NOMO-1 treated with DMSO at 0.1 percent for 48 hours (cell line): ENCODE results near the gene RNF40.
A peak's percentile ranks its signal among the peaks of the same experiment; 100 is the strongest.

Experiments
- DNase-seq: peaks from one replicate; lab custom pipeline; 2025; ENCODE audit not compliant: unreplicated experiment; lab: John Stamatoyannopoulos, UW

RNF40 gene

DNA sequence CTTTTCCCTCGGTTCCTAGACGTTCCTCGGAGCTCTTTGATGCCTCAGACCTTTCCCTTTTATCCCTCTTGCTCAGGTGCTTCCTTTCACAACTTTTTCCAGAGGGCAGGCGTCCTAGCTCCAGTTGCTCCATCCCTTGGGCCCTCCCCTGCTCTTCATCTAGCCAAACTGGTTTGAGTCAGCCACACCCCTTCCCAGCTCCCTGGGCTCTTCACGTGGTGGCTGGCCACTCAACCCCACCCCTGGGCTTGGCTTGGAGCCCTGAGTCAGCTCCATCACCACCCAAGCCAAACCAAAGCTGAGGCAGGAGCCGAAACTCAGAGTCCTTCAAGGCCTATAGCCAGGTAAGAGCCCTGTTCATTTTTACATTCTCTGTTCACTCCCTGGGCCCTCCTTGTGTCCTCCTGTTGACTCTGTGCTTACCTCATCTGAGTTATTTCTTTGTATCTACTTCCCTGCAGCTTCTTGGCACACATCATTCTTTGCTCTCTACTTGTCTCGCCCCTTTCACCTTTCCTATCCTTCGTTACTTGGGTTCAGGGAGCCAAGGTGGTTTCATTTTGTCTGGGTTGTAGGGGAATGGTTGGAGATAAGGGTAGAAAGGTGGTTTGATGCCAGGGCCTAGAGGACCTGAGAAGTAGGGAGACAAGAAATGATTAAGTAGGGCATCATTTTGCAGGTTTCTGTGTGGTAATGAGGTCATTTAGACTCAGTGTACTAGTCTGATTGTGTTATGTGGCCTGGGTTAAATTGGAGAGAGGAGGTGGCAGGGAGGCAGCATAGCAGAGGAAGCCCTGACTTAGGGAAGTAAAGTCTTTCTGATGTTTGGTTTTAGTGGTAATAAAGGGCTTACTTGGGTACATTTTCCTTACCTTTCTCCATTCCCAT lies 21.5 kb upstream of the RNF40 start:
- DNase-seq: no peak

DNA sequence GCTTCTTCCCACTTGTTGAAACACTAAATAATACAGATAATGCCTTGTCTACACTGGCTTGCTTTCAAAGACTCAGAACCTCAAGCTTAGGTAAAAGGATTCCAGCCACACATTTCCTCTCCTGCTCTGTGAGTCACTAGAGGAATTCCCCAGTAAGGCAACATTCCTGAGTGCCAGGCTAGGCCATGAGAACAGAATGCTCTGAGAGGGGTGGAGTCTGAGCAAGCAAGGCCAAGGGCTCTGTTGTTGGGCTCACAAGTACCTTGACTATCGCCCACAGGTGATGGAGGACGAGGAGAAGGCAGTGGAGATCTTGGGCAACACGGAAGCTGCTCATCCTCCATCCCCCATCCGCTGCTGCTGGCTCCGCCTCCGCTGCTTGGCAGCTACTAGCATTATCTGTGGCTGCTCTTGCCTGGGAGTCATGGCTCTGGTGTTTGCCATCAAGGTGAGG lies 20.6 kb upstream of the RNF40 start:
- no peak for DNase-seq

DNA sequence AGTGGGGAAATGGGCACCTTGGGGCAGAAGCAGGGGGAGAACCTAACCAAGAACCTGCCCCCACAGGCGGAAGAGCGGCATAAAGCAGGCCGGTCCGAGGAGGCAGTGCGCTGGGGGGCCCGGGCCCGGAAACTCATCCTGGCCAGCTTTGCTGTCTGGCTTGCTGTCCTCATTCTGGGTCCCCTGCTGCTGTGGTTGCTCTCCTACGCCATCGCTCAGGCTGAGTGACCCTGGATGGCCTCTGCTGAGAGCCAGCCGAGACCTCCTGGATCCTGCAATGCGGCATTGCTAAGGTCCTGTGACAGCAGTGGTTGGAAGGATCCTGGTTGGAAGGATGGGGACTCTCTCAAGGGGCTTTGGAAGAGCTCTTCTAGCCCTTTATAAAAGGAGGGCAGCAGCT lies 18.4 kb upstream of the RNF40 start:
- no peak for DNase-seq

DNA sequence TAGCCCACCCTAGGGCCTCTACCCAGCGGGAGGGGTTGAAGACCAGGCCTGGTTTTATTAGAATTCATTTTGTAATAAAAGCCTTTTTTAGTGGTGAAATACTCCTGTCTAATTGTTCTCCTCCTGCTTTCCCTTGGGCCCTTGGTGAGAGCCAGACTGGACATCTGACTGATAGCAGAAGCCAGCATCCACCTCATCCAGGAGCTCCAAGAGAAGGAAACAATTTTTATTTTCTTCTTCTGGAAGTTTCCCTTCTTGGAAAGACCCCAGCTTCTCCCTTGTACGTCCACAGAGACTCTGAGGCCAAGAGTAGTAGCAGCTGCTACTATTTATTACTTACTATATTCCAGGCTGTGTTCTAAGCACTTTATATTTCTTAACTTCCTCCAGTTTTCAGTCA lies 17.9 kb upstream of the RNF40 start:
- DNase-seq: no peak

DNA sequence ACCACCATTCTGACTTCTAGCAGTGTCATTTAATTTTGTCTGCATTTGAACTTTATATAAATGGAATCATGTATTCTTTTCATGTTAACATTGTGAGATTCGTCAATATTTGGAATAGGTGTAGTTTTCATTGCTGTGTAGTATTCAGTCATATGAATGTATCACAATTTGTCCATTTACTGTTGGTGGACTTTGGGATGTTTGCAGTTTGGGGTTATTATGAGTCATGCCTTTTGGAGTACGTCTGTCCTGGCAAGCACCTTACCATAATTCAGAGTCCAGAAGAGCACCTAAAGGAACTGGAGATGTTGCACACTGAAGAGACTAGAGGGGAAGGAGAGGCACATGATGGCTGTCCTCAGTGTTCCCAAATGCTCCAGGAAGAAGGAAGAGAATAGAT lies 17.0 kb upstream of the RNF40 start:
- no peak for DNase-seq

DNA sequence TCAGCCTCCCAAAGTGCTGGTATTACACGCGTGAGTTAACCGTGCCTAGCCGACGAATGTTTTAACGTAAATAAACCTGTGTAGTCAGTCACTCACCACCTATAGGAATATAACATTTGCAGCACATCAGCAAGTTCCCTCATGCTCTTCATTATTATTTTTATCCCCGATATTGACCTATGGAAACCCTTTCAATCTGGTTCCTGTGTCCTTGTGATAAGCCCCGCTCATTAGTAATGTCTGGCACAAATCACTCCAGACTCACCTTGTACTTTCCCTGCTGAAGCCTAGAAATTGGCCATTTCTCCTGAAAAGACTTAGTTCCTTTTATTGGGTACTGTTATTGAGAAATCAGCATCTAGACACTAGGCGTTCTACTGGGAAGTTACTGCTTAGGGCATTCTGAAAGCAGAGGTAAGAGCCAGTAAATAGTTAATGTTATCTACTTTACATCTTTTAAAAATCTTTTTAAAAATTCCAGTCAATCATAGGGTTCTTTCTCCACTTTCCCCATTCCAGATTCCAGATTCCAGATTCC lies 15.4 kb upstream of the RNF40 start:
- DNase-seq: peak; percentile 23

DNA sequence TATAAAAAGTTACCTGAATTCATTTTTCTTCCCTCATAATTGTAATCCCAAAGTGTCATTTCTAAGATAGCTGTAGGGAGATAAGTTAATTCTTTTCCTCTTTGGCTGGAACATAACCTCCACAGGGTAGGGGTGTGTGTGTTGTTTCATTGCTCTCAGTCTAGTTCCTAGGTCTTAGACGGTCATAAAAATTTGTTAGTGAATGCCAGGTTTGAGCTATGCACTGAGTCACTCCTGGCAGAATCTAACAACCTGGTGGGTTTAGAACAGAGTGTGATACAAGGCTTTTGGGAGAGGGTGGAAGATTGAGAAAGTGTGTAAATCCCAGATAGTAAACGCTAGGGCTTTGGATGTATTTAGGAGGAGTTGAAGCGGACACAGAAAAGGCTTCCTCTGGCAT lies 14.8 kb upstream of the RNF40 start:
- no peak for DNase-seq

DNA sequence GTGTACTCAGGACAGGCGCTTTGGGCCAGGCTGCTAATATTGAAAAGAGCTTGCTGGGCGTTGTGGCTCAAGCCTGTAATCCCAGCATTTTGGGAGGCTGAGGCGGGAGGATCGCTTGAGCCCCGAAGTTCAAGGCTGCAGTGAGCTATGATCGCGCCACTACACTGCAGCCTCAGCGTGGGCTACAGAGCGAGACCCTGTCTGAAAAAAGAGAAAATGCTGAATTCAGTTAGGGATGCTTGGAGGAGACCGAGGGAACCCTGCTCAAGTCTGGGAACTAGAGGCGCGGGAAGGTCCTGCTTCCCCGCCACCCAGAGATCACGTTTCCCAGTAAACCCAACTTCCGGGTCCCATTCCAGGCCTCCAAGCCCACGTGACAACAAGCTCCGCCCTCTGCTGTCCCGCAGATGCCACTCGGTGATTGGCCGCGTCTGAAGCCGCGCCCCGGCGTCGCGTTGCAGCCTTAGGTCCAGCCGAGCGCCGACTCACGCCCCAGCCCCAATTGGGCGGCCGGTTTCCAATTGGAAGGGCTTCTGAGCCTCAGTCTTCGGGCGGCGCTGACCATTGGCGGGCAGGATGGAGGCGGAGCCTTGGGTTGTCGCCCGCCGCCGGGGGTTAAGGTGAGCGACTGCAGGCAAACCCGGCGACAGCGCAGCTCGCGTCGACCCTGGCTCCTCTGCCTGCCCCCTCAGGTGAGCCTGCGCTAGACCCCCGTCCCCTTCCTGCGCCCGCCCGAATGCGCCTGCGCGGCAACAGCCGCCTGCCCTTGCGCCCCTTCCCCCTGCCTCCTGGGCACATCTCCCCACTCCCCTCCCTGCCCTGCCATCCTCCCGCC lies 14.1 kb upstream of the RNF40 start, which contains the start of gene PHKG2:
TSS of gene PHKG2 (plus strand) at position 627 of the 835 bp plus-strand sequence. CDS start 396 bp downstream, outside the sequence.
- DNase-seq: peak; percentile 98

DNA sequence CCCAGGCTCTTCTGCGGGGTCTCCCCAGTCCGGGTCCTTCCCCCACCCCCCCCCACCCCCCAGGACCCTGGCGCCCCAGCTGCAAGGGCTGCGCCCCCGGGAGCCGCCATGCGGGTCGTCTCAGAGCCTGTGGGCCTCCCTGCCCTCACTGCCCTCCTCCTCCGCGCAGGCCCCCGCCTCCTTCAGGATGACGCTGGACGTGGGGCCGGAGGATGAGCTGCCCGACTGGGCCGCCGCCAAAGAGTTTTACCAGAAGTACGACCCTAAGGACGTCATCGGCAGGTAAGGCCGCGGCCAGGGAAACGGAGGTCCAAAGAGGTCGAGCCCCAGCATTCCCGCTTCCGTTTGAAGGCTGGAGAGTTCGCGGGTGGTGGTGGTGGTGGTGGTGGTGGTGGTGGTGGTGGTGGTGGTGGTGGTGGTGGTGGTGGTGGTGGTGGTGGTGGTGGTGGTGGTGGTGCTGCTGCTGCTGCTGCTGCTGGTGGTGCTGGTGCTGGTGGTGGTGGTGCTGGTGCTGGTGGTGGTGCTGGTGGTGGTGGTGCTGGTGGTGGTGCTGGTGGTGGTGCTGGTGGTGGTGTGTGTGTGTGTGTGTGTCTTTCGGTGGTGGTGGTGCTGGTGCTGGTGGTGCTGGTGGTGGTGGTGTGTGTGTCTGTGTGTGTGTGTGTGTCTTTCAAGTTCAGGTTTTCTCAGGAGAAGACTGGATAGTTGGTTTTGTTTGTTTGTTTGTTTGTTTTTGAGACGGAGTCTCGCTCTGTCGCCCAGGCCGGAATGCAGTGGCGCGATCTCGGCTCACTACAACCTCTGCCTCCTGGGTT lies 13.3 kb upstream of the RNF40 start:
- DNase-seq: no peak

DNA sequence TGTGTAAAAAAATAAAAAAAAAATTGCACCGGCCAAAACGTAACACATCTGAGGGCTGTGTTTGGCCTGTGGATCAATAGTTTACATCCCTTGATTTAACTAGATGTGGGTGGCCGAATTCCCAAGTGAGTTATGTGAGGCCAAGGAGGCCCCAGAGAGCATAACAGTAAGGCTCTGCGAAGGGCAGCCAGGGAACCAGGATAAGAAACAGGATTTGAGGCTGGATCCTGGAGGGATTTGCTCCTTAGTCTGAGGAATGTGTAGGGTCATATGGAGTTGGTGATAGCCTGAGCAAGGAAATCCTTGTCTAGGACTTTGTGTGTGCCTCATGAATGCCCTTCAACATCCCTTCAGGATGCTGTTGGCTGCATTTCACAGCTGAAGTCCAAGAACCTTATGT lies 11.9 kb upstream of the RNF40 start:
- DNase-seq: no peak

DNA sequence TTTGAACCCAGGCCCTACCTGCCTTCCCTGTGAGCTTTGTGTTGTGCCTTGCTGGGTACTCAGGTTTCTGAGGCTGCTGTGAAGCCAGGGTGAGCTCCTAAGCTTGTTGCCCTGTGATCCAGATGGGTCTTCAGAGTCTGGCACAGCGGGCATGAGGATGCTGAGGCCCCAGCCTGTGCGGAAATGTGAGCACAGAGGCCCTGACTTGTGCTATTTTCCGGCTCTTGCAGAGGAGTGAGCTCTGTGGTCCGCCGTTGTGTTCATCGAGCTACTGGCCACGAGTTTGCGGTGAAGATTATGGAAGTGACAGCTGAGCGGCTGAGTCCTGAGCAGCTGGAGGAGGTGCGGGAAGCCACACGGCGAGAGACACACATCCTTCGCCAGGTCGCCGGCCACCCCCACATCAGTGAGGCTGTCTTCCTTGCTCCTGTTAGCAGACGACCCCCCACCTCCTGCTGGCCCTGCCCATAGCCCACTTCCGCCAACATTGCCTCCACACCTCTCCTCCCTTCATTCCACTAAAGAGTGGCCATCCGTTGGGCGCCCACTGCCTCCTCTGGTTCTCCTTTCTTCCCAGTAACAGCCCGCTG lies 11.2 kb upstream of the RNF40 start:
- no peak for DNase-seq

DNA sequence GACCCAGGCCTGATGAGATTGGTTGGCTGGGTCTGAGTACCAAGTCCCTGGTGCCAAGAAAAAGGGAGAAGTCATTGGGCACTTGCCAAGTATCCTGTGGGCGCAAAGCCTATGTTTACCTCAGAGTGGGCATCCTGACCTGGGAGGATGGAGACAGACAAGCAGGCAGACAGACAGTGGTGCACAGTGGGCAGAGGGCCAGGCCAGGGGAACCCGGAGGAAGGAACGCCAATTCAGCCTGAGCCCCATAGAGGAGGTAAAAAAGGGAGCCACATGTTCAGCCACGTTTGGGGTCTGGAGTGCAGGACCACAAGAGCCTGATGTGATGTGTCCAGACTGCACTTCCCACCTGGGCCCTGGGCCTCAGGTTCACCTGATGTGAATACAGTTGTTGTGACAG lies 8.5 kb upstream of the RNF40 start:
- DNase-seq: no peak

DNA sequence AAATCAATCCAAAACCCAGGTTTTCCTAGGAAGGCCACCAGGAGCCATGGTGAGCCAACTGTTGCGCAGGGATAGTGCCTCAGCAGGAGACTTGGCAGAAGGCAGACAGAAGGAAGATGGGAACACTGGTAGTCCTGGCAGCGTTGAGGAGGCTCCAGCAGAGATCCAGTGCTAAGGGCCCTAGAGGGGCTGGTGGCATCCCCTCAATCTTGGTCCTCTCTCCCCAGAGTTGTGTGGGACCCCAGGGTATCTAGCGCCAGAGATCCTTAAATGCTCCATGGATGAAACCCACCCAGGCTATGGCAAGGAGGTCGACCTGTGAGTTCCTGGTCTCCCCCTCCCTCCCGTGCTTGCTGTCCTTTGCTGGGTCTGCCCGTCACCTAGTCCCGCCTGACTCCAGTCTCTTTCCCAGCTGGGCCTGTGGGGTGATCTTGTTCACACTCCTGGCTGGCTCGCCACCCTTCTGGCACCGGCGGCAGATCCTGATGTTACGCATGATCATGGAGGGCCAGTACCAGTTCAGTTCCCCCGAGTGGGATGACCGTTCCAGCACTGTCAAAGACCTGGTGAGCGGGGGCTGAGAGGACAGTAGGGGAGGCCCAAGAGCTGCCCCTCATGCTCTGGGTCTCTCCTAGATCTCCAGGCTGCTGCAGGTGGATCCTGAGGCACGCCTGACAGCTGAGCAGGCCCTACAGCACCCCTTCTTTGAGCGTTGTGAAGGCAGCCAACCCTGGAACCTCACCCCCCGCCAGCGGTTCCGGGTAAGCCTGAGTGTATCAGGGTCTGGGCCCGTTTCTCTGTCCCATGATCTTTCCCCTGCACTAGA lies 6.0 kb upstream of the RNF40 start:
- DNase-seq: no peak

DNA sequence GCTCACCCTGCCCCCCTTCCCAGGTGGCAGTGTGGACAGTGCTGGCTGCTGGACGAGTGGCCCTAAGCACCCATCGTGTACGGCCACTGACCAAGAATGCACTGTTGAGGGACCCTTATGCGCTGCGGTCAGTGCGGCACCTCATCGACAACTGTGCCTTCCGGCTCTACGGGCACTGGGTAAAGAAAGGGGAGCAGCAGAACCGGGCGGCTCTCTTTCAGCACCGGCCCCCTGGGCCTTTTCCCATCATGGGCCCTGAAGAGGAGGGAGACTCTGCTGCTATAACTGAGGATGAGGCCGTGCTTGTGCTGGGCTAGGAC lies 5.4 kb upstream of the RNF40 start:
- DNase-seq: no peak

DNA sequence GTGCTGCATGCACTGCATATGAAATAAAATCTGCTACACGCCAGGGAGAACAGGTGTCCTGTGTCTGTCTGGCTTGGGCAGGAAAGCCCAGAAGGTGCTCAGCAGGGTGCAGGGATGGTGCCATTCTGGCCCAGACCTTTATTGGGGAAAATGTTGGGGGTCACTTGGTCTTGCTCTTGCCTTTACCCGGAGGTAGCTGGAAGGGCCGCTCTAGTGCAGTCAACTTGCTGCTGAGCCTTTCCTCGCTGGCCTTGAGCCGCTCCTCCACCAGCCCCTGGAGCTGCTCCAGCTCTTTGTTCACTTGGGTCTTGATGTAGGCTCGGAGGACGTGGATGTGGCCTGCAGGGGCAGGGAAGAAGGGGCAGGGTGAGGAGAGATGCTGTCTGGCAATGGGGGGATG lies 4.8 kb upstream of the RNF40 start:
- DNase-seq: no peak

DNA sequence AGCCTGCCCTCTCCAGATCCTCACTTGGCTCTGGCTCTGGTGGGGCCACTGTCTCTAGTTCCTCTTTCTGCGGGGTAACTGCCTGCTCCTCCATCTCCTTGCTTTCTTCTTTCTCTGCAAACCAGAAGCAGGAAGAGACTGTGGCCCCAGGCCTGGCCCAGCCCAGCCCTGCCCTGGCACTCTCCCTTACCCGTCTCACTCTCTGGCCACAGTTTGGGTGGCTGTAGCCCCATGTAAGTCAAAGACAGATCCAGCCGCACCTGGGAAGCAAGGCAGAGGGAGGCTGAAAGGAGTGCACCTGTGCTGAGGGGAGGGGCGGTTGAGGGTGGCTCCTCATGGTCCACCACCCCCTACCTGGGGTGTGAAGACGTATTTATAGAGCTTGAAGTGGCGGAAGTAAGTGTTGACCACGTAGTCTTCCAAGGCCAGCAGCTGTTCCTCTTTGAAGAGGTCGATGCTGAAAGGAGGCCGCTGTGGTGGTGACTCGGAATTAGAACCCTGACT lies 3.1 kb upstream of the RNF40 start:
- DNase-seq: peak; percentile 95

DNA sequence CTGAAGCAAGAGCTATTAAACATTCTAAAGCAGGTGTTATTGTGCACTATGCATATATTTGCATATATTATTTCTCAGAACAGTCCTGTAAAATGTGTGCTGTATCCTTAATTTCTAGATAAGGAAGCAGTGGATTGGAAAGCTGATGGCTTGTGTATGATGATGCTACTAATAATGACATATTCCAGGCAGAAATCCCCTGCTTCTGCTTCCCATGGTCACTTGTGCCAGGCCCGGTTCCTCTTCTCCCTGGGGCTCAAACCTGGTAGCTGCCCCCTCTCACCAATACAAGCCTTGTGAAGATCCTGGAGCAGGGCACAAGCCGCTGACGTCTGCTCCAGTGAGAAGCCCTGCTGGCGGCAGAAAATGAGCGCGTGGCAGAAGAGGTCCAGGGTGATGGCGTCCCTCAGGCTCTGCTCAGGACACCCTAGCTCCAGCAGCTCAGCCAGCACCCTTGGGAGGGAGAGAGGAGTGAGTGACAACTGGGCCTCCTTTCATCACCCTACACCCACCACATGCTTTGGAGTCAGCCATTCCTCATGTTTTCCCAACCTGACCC lies 2.0 kb upstream of the RNF40 start:
- no peak for DNase-seq

DNA sequence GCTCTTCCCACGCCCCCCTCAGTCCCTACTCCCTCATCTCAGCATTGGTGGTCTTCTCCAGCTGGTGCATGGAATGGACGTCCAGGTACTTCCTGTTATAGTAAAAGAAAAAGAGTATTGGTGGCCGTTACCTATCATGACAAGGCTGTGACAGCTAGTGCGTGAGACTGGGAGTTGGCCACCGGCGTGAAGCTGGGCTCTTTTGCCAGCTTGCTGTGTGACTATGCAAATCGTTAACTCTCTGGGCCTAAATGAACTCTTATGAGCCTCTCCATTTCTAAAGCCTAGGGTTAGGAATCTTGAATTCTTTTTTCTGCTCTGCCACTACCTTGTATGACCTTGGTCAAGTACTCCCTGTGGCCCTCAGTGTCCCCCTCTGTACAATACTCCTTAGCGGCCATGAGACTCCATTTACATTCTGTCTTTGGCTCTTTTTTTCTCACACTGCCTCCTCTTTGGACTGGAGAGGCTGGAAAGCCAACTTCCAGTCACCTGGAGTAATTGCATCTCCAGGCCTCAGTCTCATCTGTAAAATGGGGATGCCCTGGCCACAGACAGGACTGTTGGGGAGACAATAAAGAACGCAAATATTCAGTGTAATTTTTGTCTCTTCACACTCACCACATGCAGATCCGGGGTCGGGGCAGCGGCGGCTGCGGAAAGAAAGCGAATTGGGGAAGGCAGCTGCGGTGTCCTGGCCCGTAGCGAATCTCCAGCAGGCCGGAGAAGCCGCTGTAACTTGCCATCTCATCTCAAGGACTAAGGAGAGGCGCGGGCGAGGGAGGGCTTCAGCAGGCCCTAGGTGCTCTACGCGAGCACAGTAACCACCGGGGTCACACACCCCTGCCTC lies 1.3 kb upstream of the RNF40 start:
- DNase-seq: no peak
